OCI-LY3 (cell line): ENCODE results near the gene ACLY.

Source experiments
- CTCF ChIP-seq: fragments of 200-600, 300-600 bp; sonication (generic); IDR thresholded peaks from 2 replicates; pipeline ENCODE4 v1.5.1; 2014; ENCODE audit warnings: antibody characterized with exemption, low read length, low read depth
- EZH2phosphoT487 ChIP-seq: fragments of 200-600 bp; shearing (Covaris generic); IDR thresholded peaks from 2 replicates; pipeline ENCODE4 v1.6.1; 2018; ENCODE audit warnings: antibody characterized with exemption, mixed run types, low read depth

GRCh38 chr17:41821776-41822175, 97.0 kb downstream of the ACLY start:
- TF ChIP-seq CTCF = no peak
- TF ChIP-seq EZH2phosphoT487 = no peak
